Activated naive CD4-positive, alpha-beta T cell (primary cell): Measurements from ENCODE around the gene CBR4.
A peak's percentile ranks its signal among the peaks of the same experiment; 100 is the strongest.
"Not testable (repeated sequence)": the region's sequence is repeated elsewhere in the genome, so short reads cannot be mapped to it uniquely, and the experiment has no call there.

ENCODE experiments used
- DNase-seq, 4 experiments: peaks; one replicate each; lab custom pipeline; 2025; lab: John Stamatoyannopoulos, UW

The CBR4 gene

DNA sequence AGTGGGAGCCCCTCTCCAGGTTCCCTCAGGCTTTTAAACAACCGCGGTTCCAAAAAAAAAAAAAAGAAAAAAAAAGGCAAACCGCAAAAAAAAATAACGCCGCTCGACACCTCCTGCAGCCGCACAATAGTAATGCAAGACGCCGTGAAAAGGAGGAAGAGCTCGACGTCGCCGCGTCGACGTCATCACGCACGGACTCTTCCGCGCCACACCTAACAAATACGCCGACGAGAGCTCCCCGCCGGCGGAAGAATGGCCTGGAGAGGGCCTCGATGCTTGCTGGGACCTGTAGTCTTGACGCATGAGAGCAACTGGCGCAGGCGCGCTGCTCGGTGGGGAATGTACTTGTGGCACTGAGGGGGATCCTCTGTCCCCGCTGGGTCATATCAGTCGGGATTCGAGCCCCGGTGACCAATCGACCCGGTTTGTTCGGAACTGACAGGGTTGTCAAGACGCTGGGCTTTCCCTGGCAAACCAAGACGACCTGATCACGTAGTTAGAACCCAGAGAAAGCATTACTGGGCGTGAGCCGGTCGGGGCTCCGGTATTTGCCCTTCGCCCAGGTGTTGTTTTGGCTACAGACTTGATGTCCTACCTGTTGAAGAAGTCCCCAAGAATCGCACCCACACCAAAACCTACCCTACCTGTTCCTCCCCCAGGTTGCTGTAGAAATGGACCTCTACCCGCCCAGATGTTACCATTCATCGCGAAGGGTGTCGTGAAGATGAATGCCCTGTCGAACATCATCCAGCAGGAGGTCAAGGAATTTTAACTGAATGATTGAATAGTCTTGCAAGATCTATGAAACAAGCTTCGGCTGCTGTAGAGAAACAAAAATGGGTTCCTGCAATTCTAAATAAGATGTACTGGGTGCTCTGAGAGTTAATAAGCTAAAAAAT, at the start of gene CBR4:
CBR4 (minus strand) TSS at position 131 of the 899 bp plus-strand sequence. CDS start 166 bp downstream, outside the sequence.
- peak; percentile 82 to 91 (median 86) for DNase-seq

DNA sequence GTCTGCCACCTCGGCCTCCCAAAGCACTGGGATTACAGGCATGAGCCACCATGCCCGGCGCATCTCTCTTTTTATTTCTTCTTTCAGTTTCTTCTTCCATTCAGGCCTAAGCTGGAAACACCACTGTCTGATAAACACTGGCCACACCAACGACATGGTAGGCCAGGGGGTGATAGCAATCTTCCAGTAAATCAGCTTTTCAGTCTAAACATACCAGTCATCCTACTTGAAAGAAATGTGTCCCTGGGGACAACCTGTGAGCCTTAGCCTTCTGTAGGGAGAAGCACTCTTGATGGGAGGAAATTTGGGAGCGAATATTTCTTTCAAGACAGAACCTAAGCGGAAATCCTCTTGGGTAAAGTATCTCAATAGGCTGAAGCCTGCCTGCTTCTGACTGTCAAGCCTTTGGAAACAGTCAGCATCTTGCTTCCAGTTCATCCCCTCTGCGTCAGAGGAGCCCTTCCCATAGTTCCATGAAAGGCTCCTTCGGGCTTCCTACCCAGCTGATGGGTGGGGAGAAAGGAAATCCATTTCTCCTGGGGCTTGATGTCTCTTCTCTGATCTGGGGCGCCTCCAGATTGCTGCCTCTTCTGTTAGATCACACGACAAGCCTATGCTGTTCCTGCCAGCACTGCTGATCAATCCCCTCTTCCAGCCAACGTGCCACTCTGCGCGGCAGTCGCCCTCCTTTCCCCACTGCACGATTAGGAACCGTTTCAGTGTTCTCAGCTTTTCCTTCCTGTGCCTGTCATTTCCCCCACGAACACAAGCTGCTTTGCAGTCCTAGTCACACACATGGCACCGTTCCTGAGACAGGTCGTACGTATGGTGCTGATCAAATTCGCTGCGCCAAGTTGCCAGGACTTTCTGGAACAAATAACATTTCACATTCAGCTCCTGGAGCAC, 49.5 kb upstream of the CBR4 start:
- no peak for DNase-seq

DNA sequence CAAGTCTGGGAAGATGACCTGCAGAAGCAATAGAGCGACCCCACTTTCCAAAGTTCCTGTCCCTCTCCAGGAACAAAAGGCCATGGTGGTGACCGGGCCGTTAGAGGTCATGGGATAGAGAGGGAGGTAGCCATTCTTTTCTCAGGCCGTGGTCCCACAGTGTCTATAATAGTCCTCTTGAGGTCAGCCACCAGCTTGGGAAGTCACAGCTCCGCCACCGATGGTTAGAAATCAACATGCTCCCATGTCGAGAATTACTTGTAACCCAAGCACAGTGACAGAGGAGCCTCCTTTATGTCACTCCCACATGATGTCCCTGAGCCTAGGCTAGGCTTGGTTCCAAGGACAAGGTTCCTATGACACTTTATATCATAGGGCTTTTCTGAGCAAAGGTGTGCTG, 48.3 kb upstream of the CBR4 start:
- DNase-seq, result no peak

- DNase-seq, result no peak
These were observed 44.8 kb upstream of the CBR4 start for GRCh38 chr4:169054879-169055278.

DNA sequence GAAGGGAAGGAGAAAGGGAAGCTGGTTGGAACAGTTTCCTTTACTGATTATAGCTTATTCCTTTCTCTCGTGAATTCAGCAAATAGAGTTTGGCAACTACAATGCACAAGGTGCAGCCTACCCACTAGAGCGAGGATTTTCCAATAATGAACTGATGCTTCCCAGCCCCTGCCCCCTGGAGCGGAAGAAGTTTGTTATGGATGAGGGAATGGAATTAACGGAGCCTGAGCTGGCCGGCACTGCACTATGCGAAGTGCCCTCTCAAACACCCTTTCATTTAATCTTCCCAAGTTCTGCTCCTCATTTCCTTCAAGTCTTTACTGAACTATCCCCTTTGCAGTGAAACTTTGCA, 42.5 kb upstream of the CBR4 start:
- no peak for DNase-seq

GRCh38 chr4:169051761-169052593, 41.9 kb upstream of the CBR4 start:
- DNase-seq, result no peak

- no peak for DNase-seq
These were observed 41.1 kb upstream of the CBR4 start for GRCh38 chr4:169050881-169051760.

GRCh38 chr4:169050284-169050683, 40.2 kb upstream of the CBR4 start:
- no peak for DNase-seq

- DNase-seq, result no peak
These were observed 38.9 kb upstream of the CBR4 start for GRCh38 chr4:169048868-169049414.

DNA sequence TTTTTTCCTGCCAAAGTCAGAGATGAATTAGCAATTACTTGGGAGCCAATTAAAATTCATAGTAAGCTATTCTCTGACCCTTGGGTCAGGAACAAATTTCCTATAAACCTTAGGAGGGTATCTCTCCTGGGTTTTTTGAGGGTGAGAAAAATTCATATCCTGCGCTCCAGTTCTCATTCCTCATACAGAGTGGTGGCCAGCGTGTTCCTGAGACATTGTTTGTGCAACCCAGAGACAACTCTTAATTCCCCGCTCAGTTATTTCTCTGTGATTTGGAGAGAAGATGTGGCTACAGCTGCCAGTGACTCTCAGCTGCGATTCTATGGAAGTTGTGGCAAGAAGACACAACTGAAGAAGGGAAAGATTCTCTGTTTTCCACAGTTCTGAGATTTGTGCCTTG, 37.9 kb upstream of the CBR4 start:
- no peak for DNase-seq

- DNase-seq, result no peak
These were observed 36.0 kb upstream of the CBR4 start for GRCh38 chr4:169045862-169046584.

DNA sequence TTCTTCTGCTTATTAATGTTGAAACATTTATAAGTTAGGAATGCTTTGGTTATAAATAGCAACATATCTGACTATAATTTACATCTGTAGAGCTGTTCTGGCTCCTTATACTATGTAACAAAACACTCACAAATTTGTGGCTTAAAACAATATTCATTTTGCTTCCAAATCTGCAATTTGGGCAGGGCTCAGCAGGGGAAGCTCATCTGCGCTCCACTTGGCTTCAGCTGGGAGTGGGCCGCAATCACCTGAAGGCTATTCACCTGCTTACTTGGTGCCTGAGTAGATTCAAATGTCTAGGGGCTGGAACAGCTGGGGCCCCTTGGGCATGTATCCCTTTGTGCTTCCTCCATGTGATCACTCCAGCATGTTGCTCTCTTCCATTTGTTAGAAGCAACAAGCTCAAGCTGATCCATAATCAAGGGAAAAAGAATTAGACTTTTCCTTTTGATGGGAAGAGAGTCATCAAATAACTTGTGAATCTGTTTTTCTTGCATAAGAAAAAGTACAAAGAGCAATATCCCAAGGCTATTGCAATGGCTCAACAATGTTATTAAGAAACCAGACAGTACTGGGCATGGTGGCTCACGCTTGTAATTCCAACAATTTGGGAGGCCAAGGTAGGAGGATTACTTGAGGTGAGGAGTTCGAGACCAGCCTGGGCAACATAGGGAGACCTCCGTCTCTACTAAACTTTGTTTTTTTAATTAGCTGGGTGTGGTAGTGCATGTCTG, 34.8 kb upstream of the CBR4 start:
- DNase-seq, result no peak

DNA sequence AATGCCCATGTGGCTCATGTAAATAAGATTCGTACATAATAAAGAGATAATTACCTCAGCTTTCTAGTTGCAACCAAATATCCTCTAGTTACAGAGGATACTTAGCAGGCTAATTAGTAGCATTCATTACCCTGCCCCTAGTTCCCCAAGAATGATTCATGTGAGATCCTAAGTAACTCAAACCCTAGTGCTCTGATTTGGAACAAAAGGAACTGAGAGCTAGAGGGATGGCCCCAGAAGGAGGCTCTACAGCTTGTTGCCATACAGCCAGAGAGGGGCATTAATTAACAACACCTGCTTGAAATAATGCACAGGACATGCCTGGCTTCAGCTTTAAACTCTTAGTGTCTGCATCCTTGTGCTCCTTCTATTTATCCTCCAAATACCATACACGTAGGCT, 32.6 kb upstream of the CBR4 start:
- no peak for DNase-seq

- DNase-seq, result no peak
These were observed 30.7 kb upstream of the CBR4 start for GRCh38 chr4:169040559-169041261.

GRCh38 chr4:169039251-169039954, 29.3 kb upstream of the CBR4 start:
- DNase-seq, result no peak

- DNase-seq, result no peak
These were observed 27.5 kb upstream of the CBR4 start for GRCh38 chr4:169037506-169037905.

GRCh38 chr4:169035871-169036620, 26.0 kb upstream of the CBR4 start:
- DNase-seq, result not testable (repeated sequence)
